Natural killer cell (primary cell): ENCODE data around the gene CYFIP2. TPM values are rescaled to one million over a fixed set of nuclear protein-coding genes. Genes with fewer than 3 reads are reported as not detected.

Experiments
- ATAC-seq, 3 donors: fragments of 150-1000 bp in 2 of 3; fragments of 200-7000 bp in 1 of 3; cut with Tn5 transposase; 1 replicate in 1 of 3; 2 replicates in 2 of 3; pipeline ENCODE4 v1.10.0; 2021; ENCODE audit warnings: mild to moderate bottlenecking in 2 of 3, moderate library complexity in 2 of 3
- DNase-seq, 2 donors: peaks; one replicate each; pipeline versions ENCODE4 v3.0.0 to v3.0.0-alpha.2; 2013 to 2021; ENCODE audit warnings: mixed read lengths in 1 of 2
- H3K27ac ChIP-seq: one replicate; pipeline ENCODE4 v1.5.1; 2013; ENCODE audit warnings: mild to moderate bottlenecking, low read length
- H3K27me3 ChIP-seq: one replicate; pipeline ENCODE4 v1.6.1; 2013; ENCODE audit warnings: low read length; ENCODE audit not compliant: control insufficient read depth, insufficient read depth
- H3K36me3 ChIP-seq: one replicate; pipeline ENCODE4 v1.6.1; 2013; ENCODE audit warnings: low read length; ENCODE audit not compliant: control insufficient read depth, insufficient read depth
- H3K4me1 ChIP-seq: one replicate; pipeline ENCODE4 v1.6.1; 2013; ENCODE audit warnings: low read length; ENCODE audit not compliant: control insufficient read depth, insufficient read depth
- H3K4me3 ChIP-seq: one replicate; pipeline ENCODE4 v1.5.1; 2013; ENCODE audit warnings: low read length
- H3K9me3 ChIP-seq: one replicate; pipeline ENCODE4 v1.6.1; 2013; ENCODE audit warnings: low read length; ENCODE audit not compliant: control insufficient read depth, insufficient read depth
- H3K27ac Mint-ChIP-seq, 2 donors: one replicate each; pipeline ENCODE4 v1.8.0; 2022; ENCODE audit warnings: mild to moderate bottlenecking in 2 of 2, mixed read lengths in 2 of 2, moderate library complexity in 1 of 2
- H3K27me3 Mint-ChIP-seq, 2 donors: one replicate each; pipeline ENCODE4 v1.8.0; 2022; ENCODE audit warnings: low read depth in 2 of 2, mixed read lengths in 2 of 2
- H3K36me3 Mint-ChIP-seq: one replicate; pipeline ENCODE4 v1.8.0; 2022; ENCODE audit warnings: mixed read lengths
- H3K4me1 Mint-ChIP-seq, 2 donors: one replicate each; pipeline ENCODE4 v1.8.0; 2022; ENCODE audit warnings: mixed read lengths in 2 of 2
- H3K4me3 Mint-ChIP-seq: one replicate; pipeline ENCODE4 v1.8.0; 2022; ENCODE audit warnings: mild to moderate bottlenecking, moderate library complexity, mixed read lengths
- H3K9me3 Mint-ChIP-seq, 2 donors: one replicate each; pipeline ENCODE4 v1.8.0; 2022; ENCODE audit warnings: mixed read lengths in 2 of 2
- CTCF ChIP-seq: fragments of 200-600 bp; IDR thresholded peaks from one replicate; pipeline ENCODE4 v1.8.0; 2022; ENCODE audit warnings: antibody characterized with exemption
- WGBS: methylation state at CpG from one replicate; pipeline ENCODE4 v1.1.7; 2013; ENCODE audit warnings: missing lambda C conversion rate; ENCODE audit not compliant: insufficient coverage; 5-methylcytosine and 5-hydroxymethylcytosine counted together
- intact Hi-C: fragments of 100-400 bp; cut with micrococcal nuclease; formaldehyde crosslinking; loops from one replicate; pipeline ENCODE4 v1.14.2; 2022
- total RNA-seq, 4 donors: library from RNA; stranded (reverse); fragments of 120-200 nt in 1 of 4; gene quantifications; one replicate each; pipeline versions ENCODE4 v1.2.3 to v1.2.4, GENCODE V29; 2013 to 2022

The CYFIP2 gene
- total RNA-seq, 3 donors from 2014 or later (not counting 1 experiment from before 2014, with no cell fraction given), result 464 to 542 (median 532) TPM

- peak in 1 of 2 donors; percentile 46 for DNase-seq
- no peaks in the 10 kb centered on the region for H3K27me3 ChIP-seq
- ATAC-seq, result no peak
- peaks cover 5% of the 10 kb centered on the region for H3K36me3 ChIP-seq
- intact Hi-C loops, result loop anchor here (5.0 kb wide), 3 partner anchors 37 to 238 kb away; no protein-coding TSS in a partner anchor
- TF ChIP-seq CTCF, result no peak
- Mint-ChIP-seq H3K4me1 (peaks cover 91 to 92% of the 10 kb centered on the region in 2 donors), H3K36me3 (no peaks in the 10 kb centered on the region), H3K4me3 (peak overlapping the region; percentile 89), H3K27ac (peak overlapping the region; percentile 93 to 99), H3K9me3 (no peaks in the 10 kb centered on the region), H3K27me3 (no peaks in the 10 kb centered on the region)
- H3K27ac ChIP-seq, result peak overlapping the region; percentile 86
- 73% methylated on average over 4 of the region's 4 CpGs for WGBS
- H3K4me3 ChIP-seq, result no peak overlapping the region
- H3K4me1 ChIP-seq, result peaks cover 86% of the 10 kb centered on the region
- H3K9me3 ChIP-seq, result no peaks in the 10 kb centered on the region
Observed at GRCh38 chr5:157269761-157270272, 3.9 kb downstream of the CYFIP2 start.

- ATAC-seq, result no peak
- no peaks in the 10 kb centered on the region for H3K9me3 ChIP-seq
- H3K27me3 ChIP-seq, result no peaks in the 10 kb centered on the region
- peaks cover 88 to 90% of the 10 kb centered on the region in 2 donors for H3K4me1 Mint-ChIP-seq
- H3K4me3 ChIP-seq, result no peak overlapping the region
- H3K4me3 Mint-ChIP-seq, result peak overlapping the region; percentile 89
- H3K27ac ChIP-seq, result peak overlapping the region; percentile 86
- H3K4me1 ChIP-seq, result peaks cover 76% of the 10 kb centered on the region
- no peak for DNase-seq
- peaks cover 5% of the 10 kb centered on the region for H3K36me3 ChIP-seq
- no peaks in the 10 kb centered on the region for H3K36me3 Mint-ChIP-seq
- intact Hi-C loops, result loop anchor here (1.0 to 5.0 kb wide), 4 partner anchors 37 to 238 kb away; partner anchors contain the start of gene MED7
- WGBS, result 80% methylated on average over 3 of the region's 3 CpGs
- no peak for TF ChIP-seq CTCF
- no peaks in the 10 kb centered on the region for H3K27me3 Mint-ChIP-seq
- peak overlapping the region; percentile 93 to 99 for H3K27ac Mint-ChIP-seq
- H3K9me3 Mint-ChIP-seq, result no peaks in the 10 kb centered on the region
Observed at GRCh38 chr5:157270771-157271170, 4.8 kb downstream of the CYFIP2 start.

- no peaks in the 10 kb centered on the region for H3K27me3 Mint-ChIP-seq
- ATAC-seq (peak; percentile 81 to 91 (median 91)), DNase-seq (peak; percentile 80 to 95)
- Histone ChIP-seq H3K9me3 (no peaks in the 10 kb centered on the region), H3K27ac (peak overlapping the region; percentile 86), H3K4me1 (peaks cover 73% of the 10 kb centered on the region), H3K36me3 (peaks cover 5% of the 10 kb centered on the region), H3K4me3 (no peak overlapping the region), H3K27me3 (no peaks in the 10 kb centered on the region)
- no peaks in the 10 kb centered on the region for H3K36me3 Mint-ChIP-seq
- H3K4me3 Mint-ChIP-seq, result peak overlapping the region; percentile 89
- peaks cover 95 to 96% of the 10 kb centered on the region in 2 donors for H3K4me1 Mint-ChIP-seq
- TF ChIP-seq CTCF, result no peak
- 0% methylated on average over 12 of the region's 12 CpGs for WGBS
- no peaks in the 10 kb centered on the region for H3K9me3 Mint-ChIP-seq
- intact Hi-C loops, result loop anchor here (1.0 to 5.0 kb wide), 7 partner anchors 19 to 240 kb away; partner anchors contain the start of gene MED7
- peak overlapping the region; percentile 93 to 99 for H3K27ac Mint-ChIP-seq
Observed at GRCh38 chr5:157271740-157272271, 5.9 kb downstream of the CYFIP2 start.
